Mesenteric fat pad (tissue), 1 donor: ENCODE measurements around the gene OR52A5. TPM values are rescaled to one million over a fixed set of nuclear protein-coding genes. Genes with fewer than 3 reads are reported as not detected.
"Not testable (repeated sequence)": the region's sequence is repeated elsewhere in the genome, so short reads cannot be mapped to it uniquely, and the experiment has no call there.

Experiments
- DNase-seq: peaks from one replicate; pipeline ENCODE4 v3.0.0-alpha.2; 2020; ENCODE audit warnings: low spot score
- long read RNA-seq: library from polyadenylated mRNA; unstranded; transcript quantifications from one replicate; pipeline ENCODE4 v2.0.0, GENCODE V29; 2020
- total RNA-seq: library from RNA; stranded (reverse); fragmentation: NEBNext Ultra II Directional; extraction: Animal tissue kit (Norgen Biotek cat#: 25700); gene quantifications from one replicate; pipeline ENCODE4 v1.2.1, GENCODE V29; 2021
- donor health status: DM: yes; HTN: yes; CAD: no.

The OR52A5 gene
- total RNA-seq: not detected
- long read RNA-seq: 0 reads

- no peak for DNase-seq
Measured at GRCh38 chr11:5137996-5138395, at the start of gene OR52A5. OR52A5 (minus strand) TSS chr11:5138356; CDS start chr11:5132642, 5,714 bp downstream.

- no peak for DNase-seq
Measured at GRCh38 chr11:5178046-5178837, 40.1 kb upstream of the OR52A5 start.

GRCh38 chr11:5174934-5175333 lies 36.8 kb upstream of the OR52A5 start:
- DNase-seq: no peak

GRCh38 chr11:5171856-5172255 lies 33.7 kb upstream of the OR52A5 start:
- DNase-seq: no peak

- not testable (repeated sequence) for DNase-seq
Measured at GRCh38 chr11:5165898-5166297, 27.7 kb upstream of the OR52A5 start.

- not testable (repeated sequence) for DNase-seq
Measured at GRCh38 chr11:5164807-5165206, 26.7 kb upstream of the OR52A5 start.

DNA sequence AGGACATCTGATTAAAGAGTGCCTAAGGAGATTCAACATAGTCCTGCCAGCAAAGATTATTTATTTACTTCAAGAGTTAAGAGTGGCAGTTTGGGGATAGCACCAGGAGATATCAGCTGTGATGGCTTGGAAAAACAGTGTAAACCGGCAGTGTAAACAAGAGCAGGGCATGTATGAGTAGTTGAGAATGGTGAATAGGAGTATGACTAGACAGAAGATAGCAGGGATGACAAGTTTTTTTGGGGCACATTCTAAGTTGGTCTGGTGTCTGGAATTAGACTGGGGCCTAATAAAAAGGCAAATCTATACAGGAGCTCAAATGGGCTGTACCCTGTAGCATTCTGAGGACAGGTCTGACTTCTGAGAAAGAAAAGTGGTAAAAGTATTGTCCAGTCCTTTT lies 22.9 kb upstream of the OR52A5 start:
- not testable (repeated sequence) for DNase-seq

GRCh38 chr11:5160217-5160616 lies 22.1 kb upstream of the OR52A5 start:
- DNase-seq: not testable (repeated sequence)

GRCh38 chr11:5159806-5160205 lies 21.6 kb upstream of the OR52A5 start:
- DNase-seq: no peak

DNA sequence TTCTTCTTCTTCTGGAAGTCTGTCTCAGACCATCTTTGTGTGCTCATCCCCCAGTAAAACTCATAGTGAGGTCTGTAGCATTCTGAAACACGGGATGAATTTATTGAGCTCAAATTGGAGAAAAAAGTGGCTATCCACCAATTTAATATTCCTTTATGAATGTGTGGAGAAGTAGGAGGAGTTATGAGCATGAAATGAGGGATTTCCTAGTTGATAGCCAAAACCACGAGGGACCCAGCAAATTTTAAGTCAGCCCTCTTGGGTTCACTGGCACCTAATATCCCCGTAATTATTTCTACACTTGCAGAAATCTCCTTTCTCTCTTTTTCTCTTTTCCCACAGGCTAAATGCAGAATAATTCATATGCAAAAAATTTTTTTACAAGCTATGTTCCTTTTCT lies 16.5 kb upstream of the OR52A5 start, which contains the start of gene OR52A1:
Gene OR52A1, minus strand, starts transcription at position 101 of the 400 bp plus-strand sequence. CDS start 2,388 bp downstream, outside the sequence.
- no peak for DNase-seq

DNA sequence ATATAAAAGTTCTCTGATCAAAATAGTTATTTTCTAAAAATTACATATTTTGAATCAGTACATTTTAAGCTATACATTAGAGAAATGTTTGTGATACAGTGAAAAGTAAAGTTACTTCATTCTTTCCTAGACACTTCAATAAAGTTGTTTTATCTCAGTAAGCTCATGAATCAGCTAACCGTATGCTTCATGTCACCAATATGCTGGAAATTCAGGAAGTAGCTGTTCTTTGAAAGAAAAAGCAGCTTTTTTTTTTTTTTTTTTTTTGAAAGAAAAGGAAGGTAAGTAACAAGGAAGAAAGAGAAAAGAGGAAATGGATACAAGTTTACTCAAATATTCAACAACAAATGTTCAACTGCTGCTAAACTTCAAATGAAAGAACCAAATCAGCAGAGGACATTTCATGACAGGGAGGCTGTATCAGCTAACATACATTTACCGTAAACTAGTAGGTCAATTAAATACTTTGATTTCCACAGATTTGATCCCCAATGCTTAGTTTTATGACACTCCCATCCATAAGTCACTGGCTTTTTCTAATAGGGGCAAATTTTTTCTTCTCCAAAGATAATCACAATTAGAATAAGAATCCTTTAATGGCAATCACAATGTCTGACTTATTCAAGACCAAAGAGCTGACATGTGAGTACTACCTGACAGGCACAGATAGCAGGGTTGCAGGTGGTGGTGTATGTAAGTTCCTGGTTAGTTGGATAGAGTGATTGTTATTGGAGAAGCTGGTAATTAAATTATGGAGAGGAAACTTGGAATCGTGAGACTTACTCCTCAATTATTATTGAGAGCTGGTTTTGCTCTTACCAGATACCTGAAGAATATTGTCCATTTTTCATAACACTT lies 15.6 kb upstream of the OR52A5 start:
- DNase-seq: no peak

- DNase-seq: no peak
Measured at GRCh38 chr11:5151713-5152153, 13.6 kb upstream of the OR52A5 start.

GRCh38 chr11:5144206-5144605 lies 6.0 kb upstream of the OR52A5 start:
- not testable (repeated sequence) for DNase-seq

GRCh38 chr11:5137014-5137413 lies 1.1 kb downstream of the OR52A5 start:
- DNase-seq: no peak

- DNase-seq: no peak
Measured at GRCh38 chr11:5136261-5136660, 1.9 kb downstream of the OR52A5 start.

- DNase-seq: no peak
Measured at GRCh38 chr11:5131584-5132335, 6.4 kb downstream of the OR52A5 start.

DNA sequence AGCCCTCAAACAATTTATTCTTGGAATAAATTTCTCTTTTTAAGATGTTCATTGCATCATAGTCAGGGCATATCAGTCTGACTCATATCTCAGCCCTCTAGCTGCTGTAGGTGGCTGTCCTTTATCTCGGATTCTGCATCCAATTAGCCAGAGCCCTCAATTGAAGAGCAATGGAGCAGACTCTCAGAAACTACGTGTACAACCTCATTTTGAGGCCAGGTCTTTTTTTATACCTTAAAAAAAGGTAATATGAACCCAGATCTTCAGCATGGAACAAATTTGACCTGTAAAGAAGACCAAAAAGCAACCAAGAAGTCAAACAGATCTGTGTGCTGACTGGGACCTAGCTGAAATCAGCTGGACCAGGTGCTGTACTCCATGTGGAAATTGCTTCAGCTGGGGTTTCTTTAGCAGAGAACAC lies 8.7 kb downstream of the OR52A5 start:
- no peak for DNase-seq

DNA sequence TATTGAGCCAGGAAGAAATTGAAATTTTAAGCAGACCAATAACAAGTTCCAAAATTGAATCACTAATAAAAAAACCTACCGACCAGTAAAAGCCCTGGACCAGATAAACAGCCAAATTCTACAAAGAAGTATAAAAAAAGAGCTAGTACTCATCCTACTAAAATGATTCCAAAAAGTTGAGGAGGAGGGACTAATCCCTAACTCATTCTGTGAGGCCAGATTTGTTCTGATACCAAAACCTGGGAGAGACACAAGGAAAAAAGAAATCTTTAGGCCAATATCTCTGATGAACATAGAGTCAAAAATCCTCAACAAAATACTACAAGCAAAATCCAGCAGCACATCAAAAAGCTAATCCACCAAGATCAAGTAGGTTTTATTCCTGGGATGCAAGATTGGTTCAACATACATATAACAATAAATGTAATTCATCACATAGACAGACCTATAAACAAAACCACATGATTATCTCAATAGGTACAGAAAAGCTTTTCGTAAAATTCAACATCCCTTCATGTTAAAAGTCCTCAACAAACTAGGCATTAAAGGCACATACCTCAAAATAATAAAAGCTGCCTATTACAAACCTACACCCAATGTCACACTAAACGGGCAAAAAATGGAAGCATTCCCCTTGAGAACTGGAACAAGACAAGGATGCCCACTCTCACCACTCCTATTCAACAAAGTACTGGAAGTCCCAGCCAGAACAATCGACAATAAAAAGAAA lies 13.1 kb downstream of the OR52A5 start:
- DNase-seq: no peak

GRCh38 chr11:5123802-5124521 lies 14.2 kb downstream of the OR52A5 start:
- no peak for DNase-seq

GRCh38 chr11:5118893-5119292 lies 19.3 kb downstream of the OR52A5 start:
- no peak for DNase-seq
